A673 (cell line): ENCODE results near the gene NSUN2.

ENCODE experiments used
- EZH2 ChIP-seq: fragments of 200-600 bp; sonication (generic); IDR thresholded peaks from 2 replicates; pipeline ENCODE4 v1.6.1; 2017; ENCODE audit warnings: borderline replicate concordance, low read depth, mild to moderate bottlenecking, mixed read lengths, antibody characterized with exemption, low read length; ENCODE audit not compliant: poor library complexity, severe bottlenecking
- TF ChIP-seq, protein P1 (sequence below): fragments of 300-800, 200-600 bp; sonication (generic); conservative IDR thresholded peaks from 2 replicates; pipeline ENCODE4 v1.5.1; 2017; ENCODE audit warnings: low read depth, mild to moderate bottlenecking, antibody characterized with exemption, low read length, moderate library complexity, mixed read lengths

DNA sequence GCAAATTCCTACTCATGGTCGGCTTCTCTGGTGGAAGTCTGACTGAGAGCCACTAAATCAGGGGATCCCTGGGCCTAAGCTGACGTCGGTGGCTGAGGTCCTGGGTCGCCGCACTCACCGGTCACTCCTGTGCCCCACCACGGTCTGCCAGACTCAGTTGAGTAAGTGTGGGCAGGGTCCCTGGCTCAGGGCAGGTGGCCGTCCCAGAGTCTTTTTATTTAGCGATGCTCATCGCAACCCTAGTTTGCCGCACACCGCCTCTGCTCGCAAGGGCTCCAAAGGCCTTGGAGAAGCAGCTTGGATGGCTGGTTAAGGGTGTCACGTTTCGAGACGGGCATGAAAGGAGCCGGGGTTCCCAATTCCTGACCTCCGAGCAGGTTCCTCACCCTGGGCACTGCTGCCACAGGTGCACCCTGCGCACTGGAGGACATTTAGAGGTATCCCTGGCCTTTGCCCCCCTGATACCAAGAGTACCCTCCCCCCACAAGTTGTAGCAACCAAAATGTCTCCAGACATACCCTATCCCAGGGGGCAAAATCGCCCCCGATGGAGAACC, 59.9 kb downstream of the NSUN2 start:
- TF ChIP-seq, protein P1, sequence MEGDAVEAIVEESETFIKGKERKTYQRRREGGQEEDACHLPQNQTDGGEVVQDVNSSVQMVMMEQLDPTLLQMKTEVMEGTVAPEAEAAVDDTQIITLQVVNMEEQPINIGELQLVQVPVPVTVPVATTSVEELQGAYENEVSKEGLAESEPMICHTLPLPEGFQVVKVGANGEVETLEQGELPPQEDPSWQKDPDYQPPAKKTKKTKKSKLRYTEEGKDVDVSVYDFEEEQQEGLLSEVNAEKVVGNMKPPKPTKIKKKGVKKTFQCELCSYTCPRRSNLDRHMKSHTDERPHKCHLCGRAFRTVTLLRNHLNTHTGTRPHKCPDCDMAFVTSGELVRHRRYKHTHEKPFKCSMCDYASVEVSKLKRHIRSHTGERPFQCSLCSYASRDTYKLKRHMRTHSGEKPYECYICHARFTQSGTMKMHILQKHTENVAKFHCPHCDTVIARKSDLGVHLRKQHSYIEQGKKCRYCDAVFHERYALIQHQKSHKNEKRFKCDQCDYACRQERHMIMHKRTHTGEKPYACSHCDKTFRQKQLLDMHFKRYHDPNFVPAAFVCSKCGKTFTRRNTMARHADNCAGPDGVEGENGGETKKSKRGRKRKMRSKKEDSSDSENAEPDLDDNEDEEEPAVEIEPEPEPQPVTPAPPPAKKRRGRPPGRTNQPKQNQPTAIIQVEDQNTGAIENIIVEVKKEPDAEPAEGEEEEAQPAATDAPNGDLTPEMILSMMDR = no peak
- TF ChIP-seq EZH2 = no peak
